ENCODE measurements around the gene NRAS. TPM values are rescaled to one million over a fixed set of nuclear protein-coding genes. Genes with fewer than 3 reads are reported as not detected.

NRAS gene
- total RNA-seq, 1 experiment from 2014 or later, result 22.6 TPM

GRCh38 chr1:114685851-114686250 lies 30.7 kb downstream of the NRAS start:
- DNase-seq (ENCODE audit: low spot score), result no peak

- no peak for DNase-seq (ENCODE audit: low spot score)
These were observed 38.9 kb downstream of the NRAS start for GRCh38 chr1:114677691-114678090.

- no peak for DNase-seq (ENCODE audit: low spot score)
These were observed 40.5 kb downstream of the NRAS start for GRCh38 chr1:114676115-114676514.

GRCh38 chr1:114671939-114672275 lies 44.7 kb downstream of the NRAS start:
- DNase-seq (ENCODE audit: low spot score), result no peak

GRCh38 chr1:114671011-114671938 lies 45.3 kb downstream of the NRAS start:
- peak; percentile 22 for DNase-seq (ENCODE audit: low spot score)

- DNase-seq (ENCODE audit: low spot score), result peak; percentile 79
These were observed 46.2 kb downstream of the NRAS start for GRCh38 chr1:114670083-114671010.

- DNase-seq (ENCODE audit: low spot score), result peak; percentile 1
These were observed 46.9 kb downstream of the NRAS start, which contains the start of gene DENND2C for GRCh38 chr1:114669562-114670082. Gene DENND2C, minus strand, starts transcription at chr1:114670049. Its CDS starts 44,065 bp downstream, at chr1:114625984.

GRCh38 chr1:114668784-114669561 lies 47.6 kb downstream of the NRAS start:
- DNase-seq (ENCODE audit: low spot score), result no peak

- no peak for DNase-seq (ENCODE audit: low spot score)
These were observed 48.2 kb downstream of the NRAS start for GRCh38 chr1:114668373-114668772.

- no peak for DNase-seq (ENCODE audit: low spot score)
These were observed 49.6 kb downstream of the NRAS start for GRCh38 chr1:114666954-114667353.

GRCh38 chr1:114660238-114660637 lies 56.3 kb downstream of the NRAS start:
- no peak for DNase-seq (ENCODE audit: low spot score)

Small RNA genes within 50 kb of the gene (small RNA-seq; reads per million reads assigned to genes)
- gene RN7SL432P (not detected), gene RNY1P13 (not detected)

Other genes starting within 250 kb of the NRAS start
- gene TRIM33, start 205.6 kb downstream of the NRAS start, total RNA-seq (2014; rRNA removed; shearing (Covaris generic)), result 32.9 and 33.3 TPM in 2 replicates
- 18.6 and 19.4 TPM in 2 replicates for gene BCAS2, start 135.2 kb downstream of the NRAS start, total RNA-seq (2014; rRNA removed; shearing (Covaris generic))
- gene DENND2C, start 46.7 kb downstream of the NRAS start, total RNA-seq (2014; rRNA removed; shearing (Covaris generic)), result not detected in 2 replicates
- not detected in 2 replicates for gene AMPD1, start 21.2 kb downstream of the NRAS start, total RNA-seq (2014; rRNA removed; shearing (Covaris generic))
- gene CSDE1, start 41.2 kb upstream of the NRAS start, total RNA-seq (2014; rRNA removed; shearing (Covaris generic)), result 196 and 200 TPM in 2 replicates
- 77.9 and 106 TPM in 2 replicates for gene SIKE1, start 63.9 kb upstream of the NRAS start, total RNA-seq (2014; rRNA removed; shearing (Covaris generic))
- gene SYCP1, start 138.1 kb upstream of the NRAS start, total RNA-seq (2014; rRNA removed; shearing (Covaris generic)), result not detected in 2 replicates